ENCODE results near the gene HEXD.

HEXD gene

GRCh38 chr17:82419540-82419939, 1.4 kb downstream of the HEXD start:
- no peak overlapping the region; the same call in 1 of the 2 replicates for H3K27ac ChIP-seq (ENCODE audit: low read depth, low read length)
- no peaks in the 10 kb centered on the region for H3K27me3 ChIP-seq (ENCODE audit: control insufficient read depth, low read length)
- peak overlapping the region; percentile 96 for H3K4me2 ChIP-seq (ENCODE audit: low read length)
- H3K9me3 ChIP-seq (ENCODE audit: control insufficient read depth, insufficient read depth, low read length), result no peaks in the 10 kb centered on the region
- no peaks in the 10 kb centered on the region for H3K9me2 ChIP-seq (replicated peaks; ENCODE audit: control insufficient read depth, low read length)
- H3K4me1 ChIP-seq (ENCODE audit: control insufficient read depth, low read length), result peaks cover 17% of the 10 kb centered on the region
- H3F3A ChIP-seq (ENCODE audit: control insufficient read depth, insufficient read depth), result no peaks in the 10 kb centered on the region; the same call in 1 of the 2 replicates
- peaks cover 9% of the 10 kb centered on the region for H3K36me3 ChIP-seq (ENCODE audit: control insufficient read depth, low read length)
- H3K4me3 ChIP-seq (ENCODE audit: low read length), result peak overlapping the region; percentile 96
- peaks cover 14% of the 10 kb centered on the region for H3K79me2 ChIP-seq (ENCODE audit: control insufficient read depth, low read length)
- TF ChIP-seq EZH2phosphoT487 (IDR thresholded peaks at IDR 0.05; ENCODE audit: borderline replicate concordance, low read length) (no peak), CTCF (IDR thresholded peaks at IDR 0.05; ENCODE audit: low read depth, low read length, poor library complexity, severe bottlenecking) (no peak)
- H4K20me1 ChIP-seq (ENCODE audit: control insufficient read depth, insufficient read depth, low read depth, low read length), result peaks cover 13% of the 10 kb centered on the region

- TF ChIP-seq EZH2phosphoT487 (IDR thresholded peaks at IDR 0.05; ENCODE audit: borderline replicate concordance, low read length), result no peak
- peak; percentile 97 for TF ChIP-seq CTCF (IDR thresholded peaks at IDR 0.05; ENCODE audit: low read depth, low read length, poor library complexity, severe bottlenecking)
- peaks cover 9% of the 10 kb centered on the region for H3K36me3 ChIP-seq (ENCODE audit: control insufficient read depth, low read length)
- peaks cover 17% of the 10 kb centered on the region for H3K4me1 ChIP-seq (ENCODE audit: control insufficient read depth, low read length)
- no peaks in the 10 kb centered on the region for H3K27me3 ChIP-seq (ENCODE audit: control insufficient read depth, low read length)
- H3K9me3 ChIP-seq (ENCODE audit: control insufficient read depth, insufficient read depth, low read length), result no peaks in the 10 kb centered on the region
- H3K4me3 ChIP-seq (ENCODE audit: low read length), result no peak overlapping the region
- H3F3A ChIP-seq (ENCODE audit: control insufficient read depth, insufficient read depth), result no peaks in the 10 kb centered on the region; the same call in 1 of the 2 replicates
- H3K9me2 ChIP-seq (replicated peaks; ENCODE audit: control insufficient read depth, low read length), result no peaks in the 10 kb centered on the region
- H3K79me2 ChIP-seq (ENCODE audit: control insufficient read depth, low read length), result peaks cover 4% of the 10 kb centered on the region
- H4K20me1 ChIP-seq (ENCODE audit: control insufficient read depth, insufficient read depth, low read depth, low read length), result peaks cover 5% of the 10 kb centered on the region; the same call in 1 of the 2 replicates
- no peak overlapping the region for H3K27ac ChIP-seq (ENCODE audit: low read depth, low read length)
- H3K4me2 ChIP-seq (ENCODE audit: low read length), result no peak overlapping the region
Measured at GRCh38 chr17:82424001-82424862, 6.1 kb downstream of the HEXD start.

- Histone ChIP-seq H3K9me3 (ENCODE audit: control insufficient read depth, insufficient read depth, low read length) (no peaks in the 10 kb centered on the region), H3K4me3 (ENCODE audit: low read length) (no peak overlapping the region), H3K27ac (ENCODE audit: low read depth, low read length) (no peak overlapping the region), H3K4me1 (ENCODE audit: control insufficient read depth, low read length) (peaks cover 17% of the 10 kb centered on the region), H3K9me2 (replicated peaks; ENCODE audit: control insufficient read depth, low read length) (no peaks in the 10 kb centered on the region), H3K79me2 (ENCODE audit: control insufficient read depth, low read length) (no peaks in the 10 kb centered on the region), H3K4me2 (ENCODE audit: low read length) (no peak overlapping the region), H3K36me3 (ENCODE audit: control insufficient read depth, low read length) (peaks cover 6% of the 10 kb centered on the region), H4K20me1 (ENCODE audit: control insufficient read depth, insufficient read depth, low read depth, low read length) (peaks cover 5% of the 10 kb centered on the region; the same call in 1 of the 2 replicates), H3K27me3 (ENCODE audit: control insufficient read depth, low read length) (no peaks in the 10 kb centered on the region), H3F3A (ENCODE audit: control insufficient read depth, insufficient read depth) (no peaks in the 10 kb centered on the region)
- TF ChIP-seq EZH2phosphoT487 (IDR thresholded peaks at IDR 0.05; ENCODE audit: borderline replicate concordance, low read length) (no peak), CTCF (IDR thresholded peaks at IDR 0.05; ENCODE audit: low read depth, low read length, poor library complexity, severe bottlenecking) (peak; percentile 7)
Measured at GRCh38 chr17:82424863-82425159, 6.7 kb downstream of the HEXD start.
